ENCODE measurements around the gene PLXDC1. TPM values are rescaled to one million over a fixed set of nuclear protein-coding genes. Genes with fewer than 3 reads are reported as not detected.
"Not testable (repeated sequence)": the region's sequence is repeated elsewhere in the genome, so short reads cannot be mapped to it uniquely, and the experiment has no call there.

PLXDC1 gene
- total RNA-seq, 6 experiments from 2014 or later = 0.11 to 1.6 (median 0.54) TPM

DNA sequence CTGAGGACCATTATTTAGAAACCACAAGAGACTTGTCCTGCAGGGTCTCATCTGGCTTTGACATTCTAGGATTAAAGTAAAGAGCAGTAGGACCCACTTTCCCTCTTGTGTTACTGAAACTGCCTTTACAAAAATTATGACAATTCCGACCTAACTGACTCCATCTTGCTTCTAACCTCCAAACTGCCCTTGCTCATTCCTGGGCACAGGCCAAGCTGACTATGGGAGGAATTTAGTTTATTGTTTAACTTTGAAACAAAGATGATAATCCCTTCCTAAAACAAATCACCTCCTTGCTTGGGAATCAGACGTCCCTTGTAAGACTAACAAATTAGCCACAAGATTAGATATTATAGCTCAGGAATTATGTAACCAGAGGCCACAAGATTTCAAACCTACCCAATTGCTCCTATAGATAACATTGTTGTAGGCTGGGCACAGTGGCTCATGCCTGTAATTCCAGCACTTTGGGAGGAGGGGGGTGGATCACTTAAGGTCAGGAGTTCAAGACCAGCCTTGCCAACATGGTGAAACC is 97.3 kb downstream of the PLXDC1 start:
- intact Hi-C loops (cut with DNase I) = no loop called here
- H3K4me1 ChIP-seq = peaks cover 0 to 18% (median 3%) of the 10 kb centered on the region in 4 donors
- H3K27me3 ChIP-seq = no peaks in the 10 kb centered on the region
- H3K9me3 ChIP-seq = no peaks in the 10 kb centered on the region
- no peak overlapping the region for H3K27ac ChIP-seq
- no peak for TF ChIP-seq CTCF (IDR thresholded peaks at IDR 0.05)
- no peak for TF ChIP-seq POLR2A (IDR thresholded peaks at IDR 0.05)
- 48% methylated on average over 2 of the region's 2 CpGs for WGBS (ENCODE audit: insufficient coverage, low coverage, low lambda C conversion rate, missing lambda C conversion rate)
- peak in 1 of 3 donors; percentile 4 for DNase-seq
- ATAC-seq = no peak
- H3K4me3 ChIP-seq = no peak overlapping the region
- no peaks in the 10 kb centered on the region for H3K36me3 ChIP-seq

DNA sequence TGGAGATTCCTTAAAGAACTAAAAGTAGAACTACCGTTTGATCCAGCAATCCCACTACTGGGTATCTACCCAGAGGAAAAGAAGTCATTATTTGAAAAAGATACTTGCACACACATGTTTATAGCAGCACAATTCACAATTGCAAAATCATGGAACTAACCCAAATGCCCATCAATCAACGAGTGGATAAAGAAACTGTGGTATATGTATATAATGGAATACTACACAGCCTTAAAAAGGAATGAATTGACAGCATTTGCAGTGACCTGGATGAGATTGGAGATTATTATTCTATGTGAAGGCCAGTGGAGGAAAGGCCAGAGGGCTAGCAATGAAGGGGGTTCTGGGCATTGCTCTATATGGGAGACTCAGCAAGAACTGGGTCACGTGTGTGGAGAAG is 99.0 kb downstream of the PLXDC1 start:
- H3K27ac ChIP-seq; H3K36me3 ChIP-seq; H3K9me3 ChIP-seq; intact Hi-C loops (cut with DNase I); ATAC-seq; H3K27me3 ChIP-seq; DNase-seq; H3K4me1 ChIP-seq; H3K4me3 ChIP-seq: not testable (repeated sequence)
- 72% methylated on average over 2 of the region's 3 CpGs for WGBS (ENCODE audit: insufficient coverage, low coverage, low lambda C conversion rate, missing lambda C conversion rate)

DNA sequence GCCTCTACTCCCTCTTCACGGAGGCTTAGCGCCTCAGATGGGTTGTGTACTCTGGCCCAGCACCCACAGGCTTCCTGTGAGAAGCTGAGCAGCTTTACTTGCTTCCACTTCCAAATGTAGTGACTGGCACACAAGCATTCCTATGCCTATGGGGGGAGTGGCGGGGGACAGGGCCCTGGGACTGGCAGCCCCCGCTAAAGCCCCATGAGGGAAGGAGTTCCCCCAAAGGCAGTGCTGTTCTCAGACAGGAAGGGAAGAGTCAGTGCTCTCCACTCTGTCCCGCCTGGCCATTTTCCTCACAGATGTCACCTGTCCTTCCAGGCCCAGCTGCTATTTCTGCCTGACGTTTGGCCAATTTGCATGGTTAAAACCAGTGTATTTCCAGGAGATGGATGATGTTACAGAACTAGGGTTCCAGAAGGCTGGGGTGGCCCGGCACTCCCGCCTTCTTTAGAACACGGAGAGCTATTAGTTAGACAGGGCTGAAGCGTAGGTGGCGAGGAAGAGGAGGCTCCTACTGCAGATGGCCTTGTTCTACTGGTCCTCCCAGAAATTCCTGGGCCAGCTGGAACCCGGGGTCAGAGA is 100.3 kb downstream of the PLXDC1 start:
- peaks cover 0 to 17% (median 6%) of the 10 kb centered on the region in 4 donors for H3K9me3 ChIP-seq
- H3K27ac ChIP-seq = no peak overlapping the region
- intact Hi-C loops (cut with DNase I) = no loop called here
- no peak overlapping the region for H3K4me3 ChIP-seq
- no peak for TF ChIP-seq CTCF (IDR thresholded peaks at IDR 0.05)
- no peak for TF ChIP-seq POLR2A (IDR thresholded peaks at IDR 0.05)
- no peaks in the 10 kb centered on the region for H3K27me3 ChIP-seq
- H3K4me1 ChIP-seq = no peaks in the 10 kb centered on the region
- WGBS (ENCODE audit: insufficient coverage, low coverage, low lambda C conversion rate, missing lambda C conversion rate) = 94% methylated on average over 5 of the region's 12 CpGs
- ATAC-seq (no peak), DNase-seq (no peak)
- no peaks in the 10 kb centered on the region for H3K36me3 ChIP-seq

GRCh38 chr17:39045948-39046679 is 105.3 kb downstream of the PLXDC1 start:
- WGBS (ENCODE audit: insufficient coverage, low coverage, low lambda C conversion rate, missing lambda C conversion rate) = 100% methylated on average over 2 of the region's 16 CpGs
- no peaks in the 10 kb centered on the region for H3K27me3 ChIP-seq
- peaks cover 0 to 17% (median 6%) of the 10 kb centered on the region in 4 donors for H3K9me3 ChIP-seq
- H3K4me3 ChIP-seq = no peak overlapping the region
- H3K4me1 ChIP-seq = no peaks in the 10 kb centered on the region
- H3K36me3 ChIP-seq = no peaks in the 10 kb centered on the region
- ATAC-seq (no peak), DNase-seq (no peak)
- no peak for TF ChIP-seq POLR2A (IDR thresholded peaks at IDR 0.05)
- no peak for TF ChIP-seq CTCF (IDR thresholded peaks at IDR 0.05)
- intact Hi-C loops (cut with DNase I) = no loop called here
- no peak overlapping the region for H3K27ac ChIP-seq

DNA sequence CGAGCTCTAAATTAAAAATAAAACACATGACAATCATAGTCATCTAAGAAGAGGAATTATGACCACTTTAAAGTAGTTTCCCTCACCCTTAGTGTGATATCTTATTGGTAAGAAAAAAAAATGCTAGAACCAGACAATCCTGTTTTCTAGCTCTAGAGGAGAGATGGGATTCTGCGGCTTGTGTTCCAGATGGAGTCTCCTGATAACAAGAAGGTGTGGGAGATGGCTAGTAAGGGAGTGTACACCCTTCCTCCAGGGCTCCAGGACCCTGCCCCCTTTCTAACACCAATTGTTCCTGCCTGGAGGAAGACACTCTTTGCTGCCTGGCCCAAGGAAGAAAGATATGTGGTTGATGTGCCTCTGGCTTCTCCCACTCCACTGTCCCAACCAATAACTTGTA is 115.4 kb downstream of the PLXDC1 start:
- Histone ChIP-seq H3K4me1 (no peaks in the 10 kb centered on the region), H3K27me3 (no peaks in the 10 kb centered on the region), H3K9me3 (no peaks in the 10 kb centered on the region), H3K4me3 (no peak overlapping the region), H3K27ac (no peak overlapping the region), H3K36me3 (no peaks in the 10 kb centered on the region)
- intact Hi-C loops (cut with DNase I) = no loop called here
- ATAC-seq (no peak), DNase-seq (no peak)
- 71% methylated on average over 2 of the region's 2 CpGs for WGBS (ENCODE audit: insufficient coverage, low coverage, low lambda C conversion rate, missing lambda C conversion rate)
- no peak for TF ChIP-seq CTCF (IDR thresholded peaks at IDR 0.05)
- TF ChIP-seq POLR2A (IDR thresholded peaks at IDR 0.05) = no peak

DNA sequence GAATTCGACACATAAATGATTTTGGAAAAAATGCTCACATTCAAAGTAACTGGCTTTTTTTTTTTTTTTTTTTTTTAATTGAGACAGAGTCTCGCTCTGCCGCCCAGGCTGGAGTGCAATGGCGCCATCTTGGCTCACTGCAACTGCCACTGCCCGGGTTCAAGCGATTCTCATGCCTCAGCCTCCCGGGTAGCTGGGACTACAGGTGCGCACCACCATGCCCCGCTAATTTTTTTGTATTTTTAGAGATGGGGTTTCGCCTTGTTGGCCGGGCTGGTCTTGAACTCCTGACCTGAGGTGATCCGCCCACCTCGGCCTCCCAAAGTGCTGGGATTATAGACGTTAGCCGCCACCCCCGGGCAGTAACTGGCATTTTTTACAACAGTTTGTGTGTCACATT is 115.9 kb downstream of the PLXDC1 start:
- intact Hi-C loops (cut with DNase I); H3K4me3 ChIP-seq; H3K4me1 ChIP-seq; H3K27ac ChIP-seq; DNase-seq; ATAC-seq; H3K27me3 ChIP-seq; H3K36me3 ChIP-seq; H3K9me3 ChIP-seq: not testable (repeated sequence)
- 81% methylated on average over 16 of the region's 16 CpGs for WGBS (ENCODE audit: insufficient coverage, low coverage, low lambda C conversion rate, missing lambda C conversion rate)

All from right lobe of liver (tissue), 6 donors.